Measurements from ENCODE around the gene EEF1AKMT1. TPM values are rescaled to one million over a fixed set of nuclear protein-coding genes. Genes with fewer than 3 reads are reported as not detected.

EEF1AKMT1 gene
- total RNA-seq, 1 donor from 2014 or later, result 11.9 TPM

- H3K27me3 ChIP-seq (ENCODE audit: control insufficient read depth, insufficient read depth, low read length), result peaks cover 2% of the 10 kb centered on the region
- DNase-seq (ENCODE audit: low read depth), result no peak
- TF ChIP-seq CTCF (IDR thresholded peaks at IDR 0.05; ENCODE audit: insufficient read depth, low read length, poor library complexity, severe bottlenecking), result no peak
Observed at GRCh38 chr13:20704459-20705069, 69.2 kb downstream of the EEF1AKMT1 start.

GRCh38 chr13:20703780-20704458, 69.8 kb downstream of the EEF1AKMT1 start:
- TF ChIP-seq CTCF (IDR thresholded peaks at IDR 0.05; ENCODE audit: insufficient read depth, low read length, poor library complexity, severe bottlenecking), result no peak
- peak overlapping the region; percentile 36 for H3K4me3 ChIP-seq (ENCODE audit: low read depth, low read length)
- H3K27me3 ChIP-seq (ENCODE audit: control insufficient read depth, insufficient read depth, low read length), result peaks cover 2% of the 10 kb centered on the region
- H3K36me3 ChIP-seq (ENCODE audit: control insufficient read depth, insufficient read depth, low read length), result no peaks in the 10 kb centered on the region
- DNase-seq (ENCODE audit: low read depth), result peak; percentile 10

More at GRCh38 chr13:20704459-20705069, 69.2 kb downstream of the EEF1AKMT1 start:
- H3K36me3 ChIP-seq (ENCODE audit: control insufficient read depth, insufficient read depth, low read length), result no peaks in the 10 kb centered on the region
- H3K4me3 ChIP-seq (ENCODE audit: low read depth, low read length), result peak overlapping the region; percentile 36

GRCh38 chr13:20702915-20703779, 70.6 kb downstream of the EEF1AKMT1 start, which contains the start of gene IL17D:
Gene IL17D (plus strand): TSS chr13:20703699. CDS start chr13:20704002, 303 bp downstream.
- TF ChIP-seq CTCF (IDR thresholded peaks at IDR 0.05; ENCODE audit: insufficient read depth, low read length, poor library complexity, severe bottlenecking), result no peak
- peak within 1 kb of the TSS; percentile 56 for H3K4me3 ChIP-seq (ENCODE audit: low read depth, low read length)
- peaks cover 2% of the 10 kb centered on the region for H3K27me3 ChIP-seq (ENCODE audit: control insufficient read depth, insufficient read depth, low read length)
- DNase-seq (ENCODE audit: low read depth), result no peak
- no peaks in the 10 kb centered on the region for H3K36me3 ChIP-seq (ENCODE audit: control insufficient read depth, insufficient read depth, low read length)

GRCh38 chr13:20702530-20702914, 71.2 kb downstream of the EEF1AKMT1 start:
- Histone ChIP-seq H3K27me3 (ENCODE audit: control insufficient read depth, insufficient read depth, low read length) (peaks cover 2% of the 10 kb centered on the region), H3K4me3 (ENCODE audit: low read depth, low read length) (no peak overlapping the region), H3K36me3 (ENCODE audit: control insufficient read depth, insufficient read depth, low read length) (no peaks in the 10 kb centered on the region)
- DNase-seq (ENCODE audit: low read depth), result no peak
- TF ChIP-seq CTCF (IDR thresholded peaks at IDR 0.05; ENCODE audit: insufficient read depth, low read length, poor library complexity, severe bottlenecking), result no peak

GRCh38 chr13:20701461-20701860, 72.3 kb downstream of the EEF1AKMT1 start:
- no peak for DNase-seq (ENCODE audit: low read depth)
- H3K27me3 ChIP-seq (ENCODE audit: control insufficient read depth, insufficient read depth, low read length), result peaks cover 2% of the 10 kb centered on the region
- TF ChIP-seq CTCF (IDR thresholded peaks at IDR 0.05; ENCODE audit: insufficient read depth, low read length, poor library complexity, severe bottlenecking), result no peak
- H3K36me3 ChIP-seq (ENCODE audit: control insufficient read depth, insufficient read depth, low read length), result no peaks in the 10 kb centered on the region
- no peak overlapping the region for H3K4me3 ChIP-seq (ENCODE audit: low read depth, low read length)

All from kidney epithelial cell (primary cell).